ENCODE results near the gene BCL7A. TPM values are rescaled to one million over a fixed set of nuclear protein-coding genes. Genes with fewer than 3 reads are reported as not detected.

The BCL7A gene
- total and polyA plus RNA-seq, 7 donors, result 3.6 to 14.3 (median 11.3) TPM

DNA sequence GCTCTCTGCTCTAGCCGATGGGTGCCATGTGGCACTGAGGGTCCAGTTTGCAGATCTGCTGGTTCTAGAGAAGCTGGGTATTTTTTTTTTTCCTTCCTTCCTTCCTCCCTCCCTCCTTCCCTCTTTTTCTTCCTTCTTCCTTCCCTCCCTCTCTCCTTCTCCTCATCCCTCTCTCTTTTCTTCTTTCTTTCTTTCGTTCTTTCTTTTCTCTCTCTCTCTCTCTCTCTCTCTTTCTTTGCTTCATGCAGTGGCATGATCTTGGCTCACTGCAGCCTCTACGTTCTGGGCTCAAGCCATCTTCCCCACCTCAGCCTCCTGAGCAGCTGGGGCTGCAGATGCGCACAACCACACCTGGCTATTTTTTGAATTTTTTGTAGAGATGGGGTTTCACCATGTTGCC, 2.7 kb upstream of the BCL7A start:
- H3K4me3 ChIP-seq, result no peak overlapping the region
- no peaks in the 10 kb centered on the region for H3K36me3 ChIP-seq (ENCODE audit: insufficient read depth in 1 of 2, low read depth in 1 of 2)
- no peaks in the 10 kb centered on the region for H3K27me3 ChIP-seq (ENCODE audit: insufficient read depth in 3 of 3, low read length in 2 of 3)
- intact Hi-C loops (cut with DNase I), result no loop called here
- H3K9me3 ChIP-seq, result no peaks in the 10 kb centered on the region
- peaks cover 11% of the 10 kb centered on the region for H3K4me1 ChIP-seq
- ATAC-seq, result no peak
- no peak overlapping the region for H3K27ac ChIP-seq
- no peak for DNase-seq
- WGBS, 3 donors, result 95 to 97% (median 97%) methylated on average over 4 of the region's 4 CpGs
- TF ChIP-seq, protein P1, sequence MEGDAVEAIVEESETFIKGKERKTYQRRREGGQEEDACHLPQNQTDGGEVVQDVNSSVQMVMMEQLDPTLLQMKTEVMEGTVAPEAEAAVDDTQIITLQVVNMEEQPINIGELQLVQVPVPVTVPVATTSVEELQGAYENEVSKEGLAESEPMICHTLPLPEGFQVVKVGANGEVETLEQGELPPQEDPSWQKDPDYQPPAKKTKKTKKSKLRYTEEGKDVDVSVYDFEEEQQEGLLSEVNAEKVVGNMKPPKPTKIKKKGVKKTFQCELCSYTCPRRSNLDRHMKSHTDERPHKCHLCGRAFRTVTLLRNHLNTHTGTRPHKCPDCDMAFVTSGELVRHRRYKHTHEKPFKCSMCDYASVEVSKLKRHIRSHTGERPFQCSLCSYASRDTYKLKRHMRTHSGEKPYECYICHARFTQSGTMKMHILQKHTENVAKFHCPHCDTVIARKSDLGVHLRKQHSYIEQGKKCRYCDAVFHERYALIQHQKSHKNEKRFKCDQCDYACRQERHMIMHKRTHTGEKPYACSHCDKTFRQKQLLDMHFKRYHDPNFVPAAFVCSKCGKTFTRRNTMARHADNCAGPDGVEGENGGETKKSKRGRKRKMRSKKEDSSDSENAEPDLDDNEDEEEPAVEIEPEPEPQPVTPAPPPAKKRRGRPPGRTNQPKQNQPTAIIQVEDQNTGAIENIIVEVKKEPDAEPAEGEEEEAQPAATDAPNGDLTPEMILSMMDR (IDR thresholded peaks at IDR 0.05), result no peak

GRCh38 chr12:122020795-122021192, 890 bp upstream of the BCL7A start:
- TF ChIP-seq, protein P1 (IDR thresholded peaks at IDR 0.05), result no peak
- Histone ChIP-seq H3K36me3 (ENCODE audit: insufficient read depth in 1 of 2, low read depth in 1 of 2) (no peaks in the 10 kb centered on the region), H3K4me1 (peaks cover 19% of the 10 kb centered on the region), H3K27me3 (ENCODE audit: insufficient read depth in 3 of 3, low read length in 2 of 3) (no peaks in the 10 kb centered on the region), H3K27ac (no peak overlapping the region), H3K9me3 (no peaks in the 10 kb centered on the region), H3K4me3 (peak overlapping the region; percentile 87)
- DNase-seq, result no peak
- intact Hi-C loops (cut with DNase I), result loop anchor here in 1 of 2 donors (10.0 kb wide), 1 partner anchor 96 kb away; no protein-coding TSS in a partner anchor
- WGBS, 3 donors, result 53 to 59% (median 55%) methylated on average over 16 of the region's 16 CpGs
- no peak for ATAC-seq

DNA sequence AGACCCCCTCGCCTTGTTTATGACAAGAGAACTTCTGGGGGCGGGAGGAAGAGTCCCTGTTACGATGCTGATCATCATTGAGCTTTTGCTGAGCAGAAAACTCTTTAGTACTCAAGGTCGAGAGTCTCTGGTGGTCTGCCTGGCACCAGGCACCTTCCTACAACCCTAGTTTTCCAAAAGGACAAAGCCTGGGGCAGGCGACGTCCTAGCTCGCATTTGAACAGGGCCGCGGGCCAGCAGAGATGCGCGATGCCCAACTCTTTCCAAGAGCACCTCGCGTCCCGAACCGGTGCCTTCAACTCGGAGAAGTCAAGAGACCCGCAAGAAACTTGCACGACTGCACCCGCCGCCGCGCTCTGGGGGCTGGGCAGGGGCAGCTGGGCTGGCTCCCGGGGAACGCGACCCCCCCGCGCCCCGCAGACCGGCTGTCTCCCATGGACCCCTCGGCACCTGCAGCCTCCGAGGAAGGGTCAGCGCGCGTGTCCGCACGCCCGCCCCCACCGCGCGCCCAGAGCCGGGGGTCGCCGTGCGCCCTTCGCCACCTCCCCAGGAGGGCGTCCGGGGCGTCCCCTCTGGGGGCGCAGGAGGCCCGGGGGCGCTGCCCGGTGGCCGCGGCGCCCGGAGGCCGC, 377 bp upstream of the BCL7A start:
- H3K36me3 ChIP-seq (ENCODE audit: insufficient read depth in 1 of 2, low read depth in 1 of 2), result no peaks in the 10 kb centered on the region
- ATAC-seq (peak in 1 of 4 donors; percentile 1), DNase-seq (peak in 1 of 2 donors; percentile 65)
- no peaks in the 10 kb centered on the region for H3K9me3 ChIP-seq
- H3K4me1 ChIP-seq, result peaks cover 20% of the 10 kb centered on the region
- intact Hi-C loops (cut with DNase I), result loop anchor here in 1 of 2 donors (10.0 kb wide), 1 partner anchor 97 kb away; no protein-coding TSS in a partner anchor
- 1 to 2% (median 1%) methylated on average over 24 to 57 of the region's 57 CpGs for WGBS, 3 donors
- H3K27ac ChIP-seq, result peak overlapping the region; percentile 78
- H3K4me3 ChIP-seq, result peak overlapping the region; percentile 87
- TF ChIP-seq, protein P1 (IDR thresholded peaks at IDR 0.05), result no peak
- H3K27me3 ChIP-seq (ENCODE audit: insufficient read depth in 3 of 3, low read length in 2 of 3), result no peaks in the 10 kb centered on the region

DNA sequence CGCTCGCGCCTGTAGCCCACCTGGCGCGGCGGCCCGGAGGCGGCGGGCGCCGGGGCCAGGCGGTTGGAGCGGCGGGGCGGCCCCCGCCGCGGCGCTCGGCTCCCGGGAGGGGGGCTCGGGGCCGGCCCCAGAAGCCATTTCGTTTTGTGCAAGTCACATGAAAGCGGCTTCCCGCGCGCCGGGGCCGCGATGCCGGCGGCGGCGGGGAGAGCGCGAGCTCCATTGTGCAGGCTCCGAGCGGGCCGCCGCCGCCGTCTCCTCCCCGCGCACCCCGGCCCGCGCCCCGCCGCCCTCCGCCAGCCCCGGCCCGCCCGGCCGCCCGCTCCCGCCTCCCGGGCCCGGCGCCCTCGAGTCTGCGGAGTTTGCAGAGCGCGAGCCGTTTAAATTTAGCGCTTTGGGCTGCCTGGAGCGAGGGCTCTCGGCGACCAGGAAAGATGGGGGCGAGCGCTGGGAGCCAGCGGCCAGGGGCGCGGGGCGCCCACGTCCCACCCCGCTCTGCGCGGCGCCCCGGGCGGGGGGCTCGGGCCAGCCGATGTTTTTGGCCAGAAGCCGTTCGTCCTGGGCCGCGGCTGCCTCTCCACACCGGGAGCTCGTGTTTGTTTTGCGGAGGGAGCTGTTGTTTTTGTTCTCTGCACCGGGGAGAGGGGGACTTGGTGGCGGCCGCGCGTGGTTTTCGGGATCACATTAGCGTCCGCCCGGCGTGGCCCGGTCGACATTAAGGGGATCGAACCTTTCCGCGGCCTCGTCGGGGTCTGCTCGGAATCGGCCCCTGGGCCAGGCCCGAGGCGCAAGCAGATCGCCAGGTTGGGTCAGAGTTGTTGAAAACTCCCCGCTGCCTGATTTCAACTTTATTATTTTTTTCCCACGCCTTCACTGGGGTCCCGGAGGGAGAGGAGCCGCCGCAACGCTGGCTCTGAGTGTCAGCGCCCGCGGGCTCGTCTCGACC, 982 bp downstream of the BCL7A start:
- intact Hi-C loops (cut with DNase I), result loop anchor here in 1 of 2 donors (10.0 kb wide), 1 partner anchor 98 kb away; no protein-coding TSS in a partner anchor
- Histone ChIP-seq H3K9me3 (no peaks in the 10 kb centered on the region), H3K4me1 (peaks cover 32% of the 10 kb centered on the region), H3K27ac (peak overlapping the region; percentile 90), H3K27me3 (ENCODE audit: insufficient read depth in 3 of 3, low read length in 2 of 3) (no peaks in the 10 kb centered on the region), H3K4me3 (peak overlapping the region; percentile 79), H3K36me3 (ENCODE audit: insufficient read depth in 1 of 2, low read depth in 1 of 2) (no peaks in the 10 kb centered on the region)
- peak in 1 of 2 donors; percentile 67 for DNase-seq
- ATAC-seq, result peak in 2 of 4 donors; percentile 6 to 13
- TF ChIP-seq, protein P1 (IDR thresholded peaks at IDR 0.05), result no peak
- WGBS, 3 donors, result 0 to 1% (median 1%) methylated on average over 60 to 124 of the region's 124 CpGs
